ENCODE measurements around the gene ARHGAP22.

DNA sequence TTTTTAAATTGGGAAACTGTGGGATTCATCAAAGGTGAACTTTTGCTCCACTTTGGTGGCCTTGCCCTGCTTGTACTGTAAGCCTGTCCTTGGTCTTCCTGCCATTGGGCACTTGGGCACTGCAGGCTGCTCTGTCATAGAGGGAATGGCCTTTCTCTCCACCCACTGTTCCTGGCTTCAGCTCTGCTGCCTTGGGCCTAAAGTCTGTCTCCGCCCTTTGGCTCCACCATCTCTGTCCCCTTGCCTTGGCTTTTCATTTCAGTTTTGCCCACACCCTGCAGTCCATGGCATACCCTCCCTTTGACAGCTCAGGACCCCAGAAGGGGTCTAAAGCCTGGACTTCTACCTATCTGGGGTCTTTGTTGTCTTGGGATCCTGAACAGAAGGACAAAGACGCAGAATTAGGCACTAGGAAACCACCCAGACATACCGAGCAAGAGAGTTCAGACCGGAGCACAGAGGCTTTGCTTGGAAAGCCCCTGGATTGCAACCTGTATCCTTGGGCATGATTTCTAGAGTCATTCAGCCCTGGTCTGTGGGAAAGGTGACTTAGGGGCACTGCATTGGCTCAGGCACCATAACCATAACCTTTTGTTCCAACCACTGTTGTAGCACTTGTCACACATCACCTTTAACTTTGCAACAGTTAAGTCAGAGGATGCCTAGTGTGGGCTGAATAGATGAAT lies 5.2 kb upstream of the ARHGAP22 start:
- TF ChIP-seq, protein P1, sequence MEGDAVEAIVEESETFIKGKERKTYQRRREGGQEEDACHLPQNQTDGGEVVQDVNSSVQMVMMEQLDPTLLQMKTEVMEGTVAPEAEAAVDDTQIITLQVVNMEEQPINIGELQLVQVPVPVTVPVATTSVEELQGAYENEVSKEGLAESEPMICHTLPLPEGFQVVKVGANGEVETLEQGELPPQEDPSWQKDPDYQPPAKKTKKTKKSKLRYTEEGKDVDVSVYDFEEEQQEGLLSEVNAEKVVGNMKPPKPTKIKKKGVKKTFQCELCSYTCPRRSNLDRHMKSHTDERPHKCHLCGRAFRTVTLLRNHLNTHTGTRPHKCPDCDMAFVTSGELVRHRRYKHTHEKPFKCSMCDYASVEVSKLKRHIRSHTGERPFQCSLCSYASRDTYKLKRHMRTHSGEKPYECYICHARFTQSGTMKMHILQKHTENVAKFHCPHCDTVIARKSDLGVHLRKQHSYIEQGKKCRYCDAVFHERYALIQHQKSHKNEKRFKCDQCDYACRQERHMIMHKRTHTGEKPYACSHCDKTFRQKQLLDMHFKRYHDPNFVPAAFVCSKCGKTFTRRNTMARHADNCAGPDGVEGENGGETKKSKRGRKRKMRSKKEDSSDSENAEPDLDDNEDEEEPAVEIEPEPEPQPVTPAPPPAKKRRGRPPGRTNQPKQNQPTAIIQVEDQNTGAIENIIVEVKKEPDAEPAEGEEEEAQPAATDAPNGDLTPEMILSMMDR (conservative IDR thresholded peaks at IDR 0.05; ENCODE audit: low read depth in 2 of 2) = no peak
- TF ChIP-seq POLR2AphosphoS5 (IDR thresholded peaks at IDR 0.05; ENCODE audit: low read depth) (no peak), EZH2phosphoT487 (IDR thresholded peaks at IDR 0.05; ENCODE audit: unreplicated experiment) (no peak), EZH2 (IDR thresholded peaks at IDR 0.05; ENCODE audit: low read depth, unreplicated experiment) (no peak), REST (IDR thresholded peaks at IDR 0.05; ENCODE audit: unreplicated experiment) (no peak), JUNB (IDR thresholded peaks at IDR 0.05; ENCODE audit: unreplicated experiment) (no peak), ETS1 (IDR thresholded peaks at IDR 0.05) (no peak), STAT1 (IDR thresholded peaks at IDR 0.05; ENCODE audit: unreplicated experiment) (no peak)

Data from GM23338 (cell line).